PC-9 (cell line): ENCODE results near the gene MAPK12. TPM values are rescaled to one million over a fixed set of nuclear protein-coding genes. Genes with fewer than 3 reads are reported as not detected.
A peak's percentile ranks its signal among the peaks of the same experiment; 100 is the strongest.

Source experiments
- BruUV-seq: library from RNA; stranded (reverse); fragments of 400-500 nt; replicated peaks from 2 replicates; lab custom pipeline; 2021; lab: Mats Ljungman, UMichigan
- CTCF ChIA-PET: fragments of 300-600 bp; sonication (Branson Sonifier 250); formaldehyde crosslinking; loops from one replicate; lab custom pipeline; 2022; ENCODE audit warnings: antibody characterized with exemption; lab: Charles Lee
- POLR2A ChIA-PET: fragments of 300-600 bp; sonication (Branson Sonifier 250); formaldehyde crosslinking; loops from one replicate; lab custom pipeline; 2022; ENCODE audit warnings: antibody characterized with exemption; ENCODE audit not compliant: unreplicated experiment; lab: Charles Lee
- DNase-seq, 2 experiments: peaks; one replicate each; pipeline versions ENCODE4 v3.0.0 to v3.0.0-alpha.2; 2015 to 2022; ENCODE audit warnings: mixed read lengths in 1 of 2
- H2AFZ ChIP-seq: fragments of 200-600 bp; sonication (generic); 2 replicates; pipeline ENCODE4 v1.8.1; 2017; ENCODE audit warnings: antibody characterized with exemption
- H3F3A ChIP-seq: fragments of 200-600 bp; sonication (generic); 2 replicates; pipeline ENCODE4 v1.8.1; 2017; ENCODE audit warnings: antibody characterized with exemption, mild to moderate bottlenecking, low read depth; ENCODE audit not compliant: insufficient read depth
- H3K27ac ChIP-seq: fragments of 200-600 bp; sonication (generic); 2 replicates; pipeline ENCODE4 v1.6.1; 2016; ENCODE audit warnings: mixed run types
- H3K27me3 ChIP-seq: fragments of 200-600 bp; sonication (generic); 2 replicates; pipeline ENCODE4 v1.6.1; 2016; ENCODE audit warnings: low read depth, mixed run types; ENCODE audit not compliant: insufficient read depth
- H3K36me3 ChIP-seq: fragments of 200-600 bp; sonication (generic); 2 replicates; pipeline ENCODE4 v1.6.1; 2016; ENCODE audit warnings: low read depth, mixed run types
- H3K4me1 ChIP-seq: fragments of 200-600 bp; sonication (generic); replicated peaks from 2 replicates; pipeline ENCODE4 v1.6.1; 2016; ENCODE audit warnings: mixed run types; ENCODE audit not compliant: insufficient read depth
- H3K4me2 ChIP-seq: fragments of 200-600 bp; sonication (generic); 2 replicates; pipeline ENCODE4 v1.6.1; 2017; ENCODE audit warnings: mixed run types
- H3K4me3 ChIP-seq: fragments of 200-600 bp; sonication (generic); 2 replicates; pipeline ENCODE4 v1.6.1; 2016; ENCODE audit warnings: mixed run types
- H3K79me2 ChIP-seq: fragments of 200-600 bp; sonication (generic); 2 replicates; pipeline ENCODE4 v1.6.1; 2017; ENCODE audit warnings: low read depth, mixed run types
- H3K9me2 ChIP-seq: fragments of 200-600 bp; sonication (generic); 2 replicates; pipeline ENCODE4 v1.8.1; 2017; ENCODE audit warnings: mild to moderate bottlenecking; ENCODE audit not compliant: insufficient read depth
- H3K9me3 ChIP-seq: fragments of 200-600 bp; sonication (generic); 2 replicates; pipeline ENCODE4 v1.8.1; 2016; ENCODE audit warnings: low read depth; ENCODE audit not compliant: insufficient read depth
- H4K20me1 ChIP-seq: fragments of 200-600 bp; sonication (generic); 2 replicates; pipeline ENCODE4 v1.8.1; 2017; ENCODE audit not compliant: insufficient read depth
- EZH2 ChIP-seq: fragments of 200-600 bp; sonication (generic); IDR thresholded peaks from 2 replicates; pipeline ENCODE4 v1.8.0; 2017; ENCODE audit warnings: antibody characterized with exemption, low read depth
- intact Hi-C: fragments of 100-400 bp; cut with micrococcal nuclease; formaldehyde crosslinking; loops from one replicate; pipeline ENCODE4 v1.10.0; 2022; ENCODE audit not compliant: unreplicated experiment
- total RNA-seq: library from RNA; stranded (reverse); gene quantifications from 2 replicates; pipeline ENCODE4 v1.2.3, GENCODE V29; 2021
- TF ChIP-seq, protein P1 (sequence below): fragments of 200-600 bp; sonication (generic); conservative IDR thresholded peaks from 2 replicates; pipeline ENCODE4 v1.6.1; 2017; ENCODE audit warnings: mixed run types, antibody characterized with exemption, mild to moderate bottlenecking, moderate library complexity

MAPK12 gene
- total RNA-seq, 1 experiment from 2014 or later, result 48.5 TPM

DNA sequence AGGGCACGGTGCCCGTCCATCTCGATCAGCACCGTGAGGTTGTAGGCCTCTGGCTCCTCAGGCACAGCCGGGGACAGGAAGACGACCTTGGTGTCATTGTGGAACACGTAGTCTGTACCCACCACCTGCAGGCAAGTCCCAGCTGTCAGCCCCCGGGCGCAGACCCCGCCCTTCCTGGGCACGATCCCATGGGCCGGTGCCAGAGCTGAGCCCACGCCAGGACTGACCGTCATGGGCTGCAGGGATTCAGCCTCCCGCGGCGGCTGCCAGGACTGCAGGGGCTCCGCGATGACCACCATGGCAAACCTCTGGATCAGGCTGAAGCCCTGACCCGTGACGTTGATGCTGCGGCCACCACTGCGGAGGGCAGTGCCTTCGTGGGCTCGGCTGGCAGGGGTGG, 20.5 kb upstream of the MAPK12 start:
- Histone ChIP-seq H3K27me3 (no peaks in the 10 kb centered on the region), H3K79me2 (peaks cover 21% of the 10 kb centered on the region), H4K20me1 (peaks cover 16% of the 10 kb centered on the region), H2AFZ (no peak overlapping the region), H3K4me3 (peak overlapping the region; percentile 45), H3K9me2 (no peaks in the 10 kb centered on the region), H3F3A (peaks cover 63% of the 10 kb centered on the region), H3K27ac (peak overlapping the region; percentile 73), H3K9me3 (no peaks in the 10 kb centered on the region), H3K4me1 (peaks cover 38% of the 10 kb centered on the region), H3K4me2 (peak overlapping the region; percentile 75), H3K36me3 (peaks cover 57% of the 10 kb centered on the region)
- intact Hi-C loops, result loop anchor here (1.0 to 2.0 kb wide), 3 partner anchors 11 to 61 kb away; partner anchors contain the start of gene PPP6R2
- ChIA-PET CTCF (no interaction called here), POLR2A (no interaction called here)
- DNase-seq, result peak; percentile 80 to 89
- no peak for TF ChIP-seq EZH2
- TF ChIP-seq, protein P1, sequence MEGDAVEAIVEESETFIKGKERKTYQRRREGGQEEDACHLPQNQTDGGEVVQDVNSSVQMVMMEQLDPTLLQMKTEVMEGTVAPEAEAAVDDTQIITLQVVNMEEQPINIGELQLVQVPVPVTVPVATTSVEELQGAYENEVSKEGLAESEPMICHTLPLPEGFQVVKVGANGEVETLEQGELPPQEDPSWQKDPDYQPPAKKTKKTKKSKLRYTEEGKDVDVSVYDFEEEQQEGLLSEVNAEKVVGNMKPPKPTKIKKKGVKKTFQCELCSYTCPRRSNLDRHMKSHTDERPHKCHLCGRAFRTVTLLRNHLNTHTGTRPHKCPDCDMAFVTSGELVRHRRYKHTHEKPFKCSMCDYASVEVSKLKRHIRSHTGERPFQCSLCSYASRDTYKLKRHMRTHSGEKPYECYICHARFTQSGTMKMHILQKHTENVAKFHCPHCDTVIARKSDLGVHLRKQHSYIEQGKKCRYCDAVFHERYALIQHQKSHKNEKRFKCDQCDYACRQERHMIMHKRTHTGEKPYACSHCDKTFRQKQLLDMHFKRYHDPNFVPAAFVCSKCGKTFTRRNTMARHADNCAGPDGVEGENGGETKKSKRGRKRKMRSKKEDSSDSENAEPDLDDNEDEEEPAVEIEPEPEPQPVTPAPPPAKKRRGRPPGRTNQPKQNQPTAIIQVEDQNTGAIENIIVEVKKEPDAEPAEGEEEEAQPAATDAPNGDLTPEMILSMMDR, result no peak
- no TSS peak for BruUV-seq

DNA sequence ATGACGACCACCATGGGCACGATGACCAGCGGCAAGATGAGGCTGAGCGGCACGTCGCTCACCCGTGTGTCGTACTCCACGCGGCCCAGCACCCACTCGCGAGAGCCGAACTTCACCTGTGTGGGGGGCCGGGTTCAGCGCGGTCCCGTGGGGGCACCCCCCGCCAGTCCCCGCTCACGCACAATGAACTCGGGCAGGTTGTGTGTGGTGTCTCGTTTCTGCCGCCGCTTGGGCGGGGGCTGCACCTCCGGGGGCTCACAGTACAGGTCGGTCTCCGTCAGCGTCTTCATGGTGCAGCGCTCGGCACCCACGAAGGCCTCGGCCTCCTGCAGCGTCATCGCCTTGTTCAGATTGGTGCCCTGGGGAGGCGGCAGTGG, 19.9 kb upstream of the MAPK12 start:
- TSS peak; percentile 23 for BruUV-seq
- Histone ChIP-seq H3K27me3 (no peaks in the 10 kb centered on the region), H3K27ac (peak overlapping the region; percentile 73), H3F3A (peaks cover 64% of the 10 kb centered on the region), H3K79me2 (peaks cover 21% of the 10 kb centered on the region), H3K4me2 (peak overlapping the region; percentile 75), H3K9me3 (no peaks in the 10 kb centered on the region), H3K4me1 (peaks cover 38% of the 10 kb centered on the region), H3K36me3 (peaks cover 59% of the 10 kb centered on the region), H2AFZ (no peak overlapping the region), H3K4me3 (peak overlapping the region; percentile 45; the same call in 1 of the 2 replicates), H3K9me2 (no peaks in the 10 kb centered on the region), H4K20me1 (peaks cover 13% of the 10 kb centered on the region)
- DNase-seq, result no peak
- ChIA-PET CTCF (no interaction called here), POLR2A (no interaction called here)
- TF ChIP-seq, protein P1, result no peak
- no peak for TF ChIP-seq EZH2
- intact Hi-C loops, result no loop called here

DNA sequence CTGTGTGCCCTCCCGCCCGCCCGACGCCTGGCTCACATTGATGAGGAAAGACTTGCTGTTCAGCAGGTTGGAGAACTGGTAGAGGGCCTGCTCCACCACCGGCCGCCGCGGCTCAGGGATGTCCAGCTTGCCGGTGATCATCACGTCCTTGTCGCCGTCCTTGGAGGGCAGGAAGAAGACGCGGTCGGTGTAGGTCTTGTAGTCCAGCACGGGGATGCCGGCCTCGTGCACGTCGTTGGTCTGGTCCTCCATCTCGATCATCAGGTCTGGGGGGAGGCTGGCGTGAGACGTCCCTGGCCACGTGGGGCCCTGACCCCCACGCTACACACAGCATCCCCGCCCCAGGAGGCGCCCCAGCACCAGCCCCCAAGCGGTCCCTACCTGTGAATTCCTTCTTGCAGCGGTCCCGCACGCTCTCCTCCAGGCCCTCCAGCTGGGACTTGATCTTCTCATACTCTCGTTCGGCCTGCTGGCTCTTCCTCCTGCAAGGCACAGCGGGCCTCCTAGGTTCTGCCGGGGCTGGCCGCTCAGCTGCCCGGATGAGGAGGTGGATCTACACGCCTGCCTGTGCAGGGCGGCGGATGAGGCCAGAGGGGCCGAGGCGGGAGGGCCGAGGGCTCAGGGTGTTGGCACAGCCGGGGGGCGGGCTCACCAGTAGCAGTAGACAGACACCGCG, 19.4 kb upstream of the MAPK12 start:
- no TSS peak for BruUV-seq
- Histone ChIP-seq H3K27me3 (no peaks in the 10 kb centered on the region), H2AFZ (no peak overlapping the region), H4K20me1 (peaks cover 8% of the 10 kb centered on the region), H3K4me1 (peaks cover 38% of the 10 kb centered on the region), H3K9me3 (no peaks in the 10 kb centered on the region), H3K79me2 (peaks cover 21% of the 10 kb centered on the region), H3K4me2 (peak overlapping the region; percentile 75; the same call in 1 of the 2 replicates), H3K36me3 (peaks cover 59% of the 10 kb centered on the region), H3K9me2 (no peaks in the 10 kb centered on the region), H3F3A (peaks cover 62% of the 10 kb centered on the region), H3K4me3 (no peak overlapping the region), H3K27ac (no peak overlapping the region)
- POLR2A ChIA-PET, result no interaction called here
- no peak for DNase-seq
- intact Hi-C loops, result no loop called here
- no peak for TF ChIP-seq EZH2
- TF ChIP-seq, protein P1, result no peak
- CTCF ChIA-PET, result no interaction called here
